Lung microvascular endothelial cell (primary cell): Measurements from ENCODE around the gene CCHCR1. TPM values are rescaled to one million over a fixed set of nuclear protein-coding genes. Genes with fewer than 3 reads are reported as not detected.

Experiments
- DNase-seq, 2 donors: peaks; one replicate each; pipeline versions ENCODE4 v3.0.0 to v3.0.0-alpha.2; 2010; ENCODE audit warnings: low read depth in 2 of 2
- total RNA-seq: library from RNA; depleted of rRNA; stranded (reverse); fragments of >200 nt; gene quantifications from 2 replicates; pipeline ENCODE4 v1.2.1, GENCODE V29; 2014

The CCHCR1 gene
- total RNA-seq, 1 donor from 2014 or later, result 7.7 TPM

- DNase-seq, result no peak
These were observed 46.6 kb downstream of the CCHCR1 start for GRCh38 chr6:31110825-31111582.

GRCh38 chr6:31107052-31107451, 50.5 kb downstream of the CCHCR1 start:
- no peak for DNase-seq

GRCh38 chr6:31103136-31103535, 54.5 kb downstream of the CCHCR1 start:
- DNase-seq, result no peak

DNA sequence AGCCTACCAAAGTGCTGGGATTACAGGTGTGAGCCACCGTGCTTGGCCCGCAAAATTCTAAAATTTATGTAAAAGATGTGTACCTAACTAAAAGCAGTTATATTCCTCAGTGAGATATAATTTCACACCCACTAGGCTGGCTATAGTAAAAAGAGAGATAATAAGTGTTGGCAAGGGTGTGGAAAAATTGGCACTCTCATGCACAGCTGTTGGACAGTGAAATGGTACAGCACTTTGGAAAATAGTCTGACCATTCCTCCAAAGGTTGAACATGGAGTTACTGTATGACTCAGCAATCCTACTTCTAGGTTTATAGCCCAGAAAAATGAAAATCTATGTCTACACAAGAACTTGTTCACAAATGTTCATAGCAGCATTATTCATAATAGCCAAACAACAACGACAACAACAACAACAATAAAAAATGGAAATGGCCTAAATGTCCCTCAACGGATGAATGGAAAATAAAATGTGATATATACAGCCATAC, 59.1 kb downstream of the CCHCR1 start:
- peak in 1 of 2 donors; percentile 22 for DNase-seq

GRCh38 chr6:31096656-31097055, 60.9 kb downstream of the CCHCR1 start:
- no peak for DNase-seq

- no peak for DNase-seq
These were observed 61.4 kb downstream of the CCHCR1 start for GRCh38 chr6:31096215-31096614.

- DNase-seq, result peak; percentile 60 to 77
These were observed 63.2 kb downstream of the CCHCR1 start for GRCh38 chr6:31094389-31094881.

DNA sequence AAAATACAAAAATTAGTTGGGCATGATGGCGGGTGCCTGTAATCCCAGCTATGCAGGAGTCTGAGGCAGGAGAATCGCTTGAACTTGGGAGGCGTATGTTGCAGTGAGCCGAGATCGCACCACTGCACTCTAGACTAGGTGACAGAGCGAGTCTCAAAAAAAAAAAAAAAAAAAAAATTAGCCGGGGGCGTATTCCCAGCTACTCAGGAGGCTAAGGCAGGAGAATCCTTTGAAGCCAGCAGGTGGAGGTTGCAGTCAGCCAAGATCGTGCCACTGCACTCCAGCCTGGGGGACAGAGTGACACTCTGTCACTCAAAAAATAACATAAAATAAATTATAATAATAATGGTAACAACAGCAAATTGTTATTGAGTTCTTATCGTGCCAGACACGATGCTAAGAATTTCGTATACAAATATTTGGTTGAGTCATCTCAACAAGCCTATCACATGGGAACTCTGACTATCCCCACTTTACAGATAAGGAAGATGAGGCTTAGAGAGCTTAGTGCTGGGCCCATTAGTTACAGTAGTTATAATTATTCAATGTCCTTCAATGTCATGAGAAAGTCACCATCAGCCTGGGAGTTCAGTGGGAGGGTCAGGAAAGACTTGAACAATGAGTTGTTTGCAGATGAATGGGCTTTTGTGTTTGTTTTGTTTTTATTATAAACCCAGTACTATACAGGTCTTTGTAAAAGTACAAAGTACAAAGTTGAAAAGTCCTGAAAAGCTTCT, 64.7 kb downstream of the CCHCR1 start:
- DNase-seq, result peak; percentile 40 to 41

Other genes starting within 250 kb of the CCHCR1 start
- 8.3 and 12.9 TPM in 2 replicates for gene GTF2H4, start 249.6 kb downstream of the CCHCR1 start, total RNA-seq
- 13.9 and 15.5 TPM in 2 replicates for gene VARS2, start 243.6 kb downstream of the CCHCR1 start, total RNA-seq
- gene SFTA2, start 225.6 kb downstream of the CCHCR1 start, total RNA-seq, result not detected in 2 replicates
- gene MUCL3, start 216.8 kb downstream of the CCHCR1 start, total RNA-seq, result not detected in 2 replicates
- not detected in 2 replicates for gene MUC21, start 174.1 kb downstream of the CCHCR1 start, total RNA-seq
- gene MUC22, start 147.3 kb downstream of the CCHCR1 start, total RNA-seq, result not detected in 2 replicates
- not detected in 2 replicates for gene C6orf15, start 45.2 kb downstream of the CCHCR1 start, total RNA-seq
- 2.6 and 6.7 TPM in 2 replicates for gene PSORS1C1, start 43.0 kb downstream of the CCHCR1 start, total RNA-seq
- under 0.01 TPM in 1 of 2 replicates, not detected in the other for gene CDSN, start 37.4 kb downstream of the CCHCR1 start, total RNA-seq
- not detected in 2 replicates for gene PSORS1C2, start 18.7 kb downstream of the CCHCR1 start, total RNA-seq
- 6.3 and 12.0 TPM in 2 replicates for gene TCF19, start 787 bp upstream of the CCHCR1 start, total RNA-seq
- not detected in 2 replicates for gene POU5F1, start 12.9 kb upstream of the CCHCR1 start, total RNA-seq
- 64.7 and 247 TPM in 2 replicates for gene HLA-C, start 114.3 kb upstream of the CCHCR1 start, total RNA-seq
- gene HLA-B, start 199.4 kb upstream of the CCHCR1 start, total RNA-seq, result 153 and 307 TPM in 2 replicates
- 15.3 and 31.4 TPM in 2 replicates for gene MICA, start 245.8 kb upstream of the CCHCR1 start, total RNA-seq